Ovary (tissue), 9 donors: ENCODE results near the gene MIXL1. TPM values are rescaled to one million over a fixed set of nuclear protein-coding genes. Genes with fewer than 3 reads are reported as not detected.

Experiments
- DNase-seq, 5 donors: peaks; one replicate each; pipeline ENCODE4 v3.0.0-alpha.2; 2019 to 2020
- H3K27ac ChIP-seq, 2 donors: fragments of 200-600 bp; one replicate each; pipeline versions ENCODE4 v1.5.1 to v1.8.0; 2019 to 2022
- H3K27me3 ChIP-seq: fragments of 200-600 bp; one replicate; pipeline ENCODE4 v1.8.0; 2022
- H3K36me3 ChIP-seq: fragments of 200-600 bp; sonication (generic); one replicate; pipeline ENCODE4 v1.5.1; 2019
- H3K4me1 ChIP-seq: one replicate; pipeline ENCODE4 v1.8.1; 2013; ENCODE audit warnings: mild to moderate bottlenecking, moderate library complexity; ENCODE audit not compliant: insufficient read depth
- H3K4me3 ChIP-seq: fragments of 200-600 bp; sonication (generic); one replicate; pipeline ENCODE4 v1.5.1; 2017
- H3K9me3 ChIP-seq, 2 donors: fragments of 200-600 bp in 1 of 2; sonication (generic) in 1 of 2; one replicate each; pipeline versions ENCODE4 v1.5.1 to v1.8.1; 2013 to 2019; ENCODE audit warnings: mild to moderate bottlenecking in 1 of 2, moderate library complexity in 1 of 2
- EP300 ChIP-seq: sonication (generic); formaldehyde crosslinking; IDR thresholded peaks from one replicate; pipeline ENCODE4 v1.6.1; 2017; ENCODE audit warnings: antibody characterized with exemption
- POLR2A ChIP-seq: fragments of 450-650 bp; IDR thresholded peaks from one replicate; pipeline ENCODE4 v1.6.1; 2017; ENCODE audit warnings: antibody characterized with exemption, mild to moderate bottlenecking, moderate library complexity
- WGBS, 3 donors: extraction: QIAGEN DNeasy Blood & Tissue Kit in 1 of 3; methylation state at CpG; one replicate each; pipeline versions ENCODE4 v1.1.5 to v1.1.7; 2013 to 2017; 5-methylcytosine and 5-hydroxymethylcytosine counted together
- intact Hi-C, 4 donors: fragments of 100-400 bp; cut with DNase I; formaldehyde crosslinking; loops; one replicate each; pipeline versions ENCODE4 v1.11.0 to v1.15.1; 2022 to 2023
- polyA plus RNA-seq, 2 donors: library from polyadenylated mRNA; stranded (reverse); fragments of 200-250 nt in 1 of 2; fragments of 350-450 nt in 1 of 2; fragmentation: Illumina TruSeq in 1 of 2; extraction: RNeasy Lipid Tissue Mini Kit (QIAGEN cat#74804) in 1 of 2; gene quantifications; one replicate each; pipeline ENCODE4 v1.2.3, GENCODE V29; 2013 to 2014
- total RNA-seq, 7 donors: library from RNA; depleted of rRNA in 2 of 7; stranded (reverse); fragments of >200 nt in 2 of 7; fragmentation: NEBNext Ultra II Directional in 3 of 7; extraction: Animal tissue kit (Norgen Biotek cat#: 25700) in 3 of 7; gene quantifications; one replicate each; pipeline versions ENCODE4 v1.1.0 to v1.2.4, GENCODE V29; 2016 to 2023
- TF ChIP-seq, protein P1 (sequence below), 3 donors: fragments of 450-650 bp in 2 of 3; fragments of 200-600 bp in 1 of 3; IDR thresholded peaks; one replicate each; pipeline versions ENCODE4 v1.5.1 to v1.8.0; 2016 to 2022; ENCODE audit warnings: antibody characterized with exemption in 3 of 3, mild to moderate bottlenecking in 1 of 3
- donor health status: DM: no; HTN: no; CAD: no; lungs with moderate emphysema.
- donor health status: DM: no; HTN: no; CAD: no.
- donor health status: Bipolar disorder and iron deficiency.
- donor health status: DM: yes; HTN: yes; CAD: no.
- donor health status: DM: no; HTN: no; CAD: no.
- donor health status: DM: yes; HTN: yes; CAD: no.

MIXL1 gene
- total and polyA plus RNA-seq, 9 donors, result 0.15 to 0.78 (median 0.34) TPM; not detected in 2

DNA sequence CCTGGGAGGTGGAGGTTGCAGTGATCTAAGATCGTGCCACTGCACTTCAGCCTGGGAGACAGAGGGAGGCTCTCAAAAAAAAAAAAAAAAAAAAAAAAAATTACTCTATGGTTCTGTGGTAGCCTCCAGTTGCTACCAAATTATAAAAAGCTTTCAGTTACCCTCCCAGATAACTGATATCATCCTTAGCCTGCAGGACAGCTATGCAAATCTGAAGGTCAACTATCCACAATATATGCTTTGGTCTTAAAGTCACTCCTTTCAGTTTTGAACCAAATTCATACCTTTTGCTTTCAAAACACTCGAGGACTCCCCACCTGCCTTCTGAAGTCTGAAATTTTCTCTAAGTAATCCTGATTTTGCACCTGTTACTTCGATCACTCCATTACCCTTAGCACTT, 3.1 kb downstream of the MIXL1 start:
- Histone ChIP-seq H3K4me1 (peaks cover 1% of the 10 kb centered on the region), H3K4me3 (no peak overlapping the region), H3K36me3 (no peaks in the 10 kb centered on the region), H3K27ac (no peak overlapping the region), H3K27me3 (no peaks in the 10 kb centered on the region), H3K9me3 (no peaks in the 10 kb centered on the region)
- no peak for DNase-seq
- intact Hi-C loops, result no loop called here
- TF ChIP-seq, protein P1, sequence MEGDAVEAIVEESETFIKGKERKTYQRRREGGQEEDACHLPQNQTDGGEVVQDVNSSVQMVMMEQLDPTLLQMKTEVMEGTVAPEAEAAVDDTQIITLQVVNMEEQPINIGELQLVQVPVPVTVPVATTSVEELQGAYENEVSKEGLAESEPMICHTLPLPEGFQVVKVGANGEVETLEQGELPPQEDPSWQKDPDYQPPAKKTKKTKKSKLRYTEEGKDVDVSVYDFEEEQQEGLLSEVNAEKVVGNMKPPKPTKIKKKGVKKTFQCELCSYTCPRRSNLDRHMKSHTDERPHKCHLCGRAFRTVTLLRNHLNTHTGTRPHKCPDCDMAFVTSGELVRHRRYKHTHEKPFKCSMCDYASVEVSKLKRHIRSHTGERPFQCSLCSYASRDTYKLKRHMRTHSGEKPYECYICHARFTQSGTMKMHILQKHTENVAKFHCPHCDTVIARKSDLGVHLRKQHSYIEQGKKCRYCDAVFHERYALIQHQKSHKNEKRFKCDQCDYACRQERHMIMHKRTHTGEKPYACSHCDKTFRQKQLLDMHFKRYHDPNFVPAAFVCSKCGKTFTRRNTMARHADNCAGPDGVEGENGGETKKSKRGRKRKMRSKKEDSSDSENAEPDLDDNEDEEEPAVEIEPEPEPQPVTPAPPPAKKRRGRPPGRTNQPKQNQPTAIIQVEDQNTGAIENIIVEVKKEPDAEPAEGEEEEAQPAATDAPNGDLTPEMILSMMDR (IDR thresholded peaks at IDR 0.05), result no peak
- TF ChIP-seq EP300 (no peak), POLR2A (no peak)
- 93 to 97% (median 93%) methylated on average over 3 of the region's 3 CpGs for WGBS, 3 donors

DNA sequence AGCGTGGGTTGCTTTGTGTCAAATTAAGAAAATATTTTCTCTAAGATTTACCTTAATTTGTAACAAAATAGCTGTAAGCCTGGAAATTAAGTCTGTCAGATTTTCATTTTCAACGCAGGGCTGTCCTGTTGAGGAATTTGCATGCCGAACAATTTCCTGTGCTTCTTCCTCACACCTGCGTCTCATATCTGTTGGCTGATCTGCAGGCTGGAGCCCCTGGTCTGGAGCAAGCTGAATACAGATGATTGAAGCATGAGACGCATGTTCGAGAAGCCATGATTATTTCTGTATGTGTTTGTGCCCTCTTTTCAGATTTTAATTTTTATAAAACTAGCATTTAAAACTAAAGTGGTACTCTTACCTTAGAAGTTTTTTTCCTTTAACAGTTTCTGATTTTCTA, 9.8 kb downstream of the MIXL1 start:
- H3K27ac ChIP-seq, result no peak overlapping the region
- intact Hi-C loops, result no loop called here
- H3K27me3 ChIP-seq, result no peaks in the 10 kb centered on the region
- WGBS, 3 donors, result 88 to 94% (median 91%) methylated on average over 6 of the region's 6 CpGs
- TF ChIP-seq, protein P1 (IDR thresholded peaks at IDR 0.05), result no peak
- TF ChIP-seq POLR2A (no peak), EP300 (no peak)
- no peaks in the 10 kb centered on the region for H3K4me1 ChIP-seq
- no peak for DNase-seq
- no peaks in the 10 kb centered on the region for H3K36me3 ChIP-seq
- no peaks in the 10 kb centered on the region for H3K9me3 ChIP-seq
- no peak overlapping the region for H3K4me3 ChIP-seq

DNA sequence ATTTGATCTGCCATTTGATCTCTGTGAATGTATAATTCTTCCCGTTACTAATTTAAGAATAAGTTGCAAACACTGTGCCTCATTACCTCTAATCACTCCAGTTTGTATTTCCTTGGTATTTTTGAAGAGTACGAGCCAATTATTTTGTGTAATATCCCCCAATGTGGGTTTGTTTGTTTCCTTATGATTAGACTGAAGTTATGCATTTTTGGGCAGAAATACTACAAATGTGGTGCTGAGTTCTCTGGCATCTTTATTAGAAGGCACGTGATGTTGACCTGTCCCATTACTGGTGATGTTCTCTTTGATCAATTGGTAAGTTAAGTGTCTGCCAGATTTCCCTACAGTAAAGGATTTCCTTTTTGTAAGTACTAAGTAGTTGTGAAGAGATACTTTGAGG, 10.3 kb downstream of the MIXL1 start:
- no peaks in the 10 kb centered on the region for H3K9me3 ChIP-seq
- H3K4me3 ChIP-seq, result no peak overlapping the region
- H3K27me3 ChIP-seq, result no peaks in the 10 kb centered on the region
- H3K27ac ChIP-seq, result no peak overlapping the region
- no peak for DNase-seq
- no peaks in the 10 kb centered on the region for H3K36me3 ChIP-seq
- TF ChIP-seq POLR2A (no peak), EP300 (no peak)
- TF ChIP-seq, protein P1 (IDR thresholded peaks at IDR 0.05), result no peak
- no peaks in the 10 kb centered on the region for H3K4me1 ChIP-seq
- WGBS, 3 donors, result 85 to 93% (median 91%) methylated on average over 3 of the region's 3 CpGs
- intact Hi-C loops, result no loop called here

GRCh38 chr1:226236826-226237225, 13.4 kb downstream of the MIXL1 start:
- intact Hi-C loops, result no loop called here
- no peak for DNase-seq
- Histone ChIP-seq H3K4me3 (no peak overlapping the region), H3K27ac (no peak overlapping the region), H3K36me3 (no peaks in the 10 kb centered on the region), H3K4me1 (no peaks in the 10 kb centered on the region), H3K9me3 (no peaks in the 10 kb centered on the region), H3K27me3 (no peaks in the 10 kb centered on the region)
- TF ChIP-seq, protein P1 (IDR thresholded peaks at IDR 0.05), result no peak
- no peak for TF ChIP-seq EP300
- no peak for TF ChIP-seq POLR2A
- 87 to 91% (median 89%) methylated on average over 1 of the region's 1 CpG for WGBS, 3 donors

DNA sequence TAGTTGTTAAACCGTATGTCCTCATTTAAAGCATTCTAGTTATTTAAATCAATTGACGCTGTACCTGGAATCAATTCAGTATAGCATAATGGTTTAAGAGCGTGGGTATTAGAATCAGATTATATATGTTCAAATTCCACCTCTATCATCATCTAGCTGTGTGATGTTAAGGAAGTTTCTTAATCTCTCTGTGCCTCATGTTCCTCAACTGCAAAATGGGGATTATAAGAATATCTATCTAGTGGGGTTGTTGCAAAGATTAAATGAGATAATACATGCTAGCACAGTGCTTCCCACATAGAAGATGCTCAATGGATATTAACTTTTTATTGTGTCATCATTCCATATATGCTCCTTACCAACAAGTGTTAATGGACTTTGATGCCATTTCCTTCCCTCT, 16.0 kb downstream of the MIXL1 start:
- Histone ChIP-seq H3K9me3 (no peaks in the 10 kb centered on the region), H3K4me1 (no peaks in the 10 kb centered on the region), H3K27ac (no peak overlapping the region), H3K27me3 (no peaks in the 10 kb centered on the region), H3K4me3 (no peak overlapping the region), H3K36me3 (no peaks in the 10 kb centered on the region)
- 94 to 99% (median 98%) methylated on average over 3 of the region's 3 CpGs for WGBS, 3 donors
- intact Hi-C loops, result no loop called here
- no peak for DNase-seq
- no peak for TF ChIP-seq POLR2A
